BE2C (cell line): ENCODE results near the gene ARHGAP8.

ENCODE experiments used
- DNase-seq: peaks from one replicate; pipeline ENCODE4 v3.0.0-alpha.2; 2020
- H3K27me3 ChIP-seq: fragments of 250-450 bp; sonication (Bioruptor Pico); 2 replicates; pipeline ENCODE4 v1.5.1; 2020; ENCODE audit warnings: mild to moderate bottlenecking
- H3K36me3 ChIP-seq: fragments of 250-450 bp; sonication (Bioruptor Pico); 2 replicates; pipeline ENCODE4 v1.5.1; 2020; ENCODE audit warnings: mild to moderate bottlenecking
- H3K4me1 ChIP-seq: fragments of 250-450 bp; sonication (Bioruptor Pico); 2 replicates; pipeline ENCODE4 v1.5.1; 2020
- H3K4me3 ChIP-seq: 2 replicates; pipeline ENCODE4 v1.5.1; 2011; ENCODE audit warnings: low read depth, low read length
- H3K9me3 ChIP-seq: fragments of 250-450 bp; sonication (Bioruptor Pico); 2 replicates; pipeline ENCODE4 v1.5.1; 2020
- CTCF ChIP-seq: IDR thresholded peaks from 2 replicates; pipeline ENCODE4 v1.5.1; 2012; ENCODE audit warnings: mild to moderate bottlenecking, low read depth, low read length

ARHGAP8 gene

GRCh38 chr22:44802956-44803355 is 50.6 kb downstream of the ARHGAP8 start:
- H3K4me1 ChIP-seq, result no peaks in the 10 kb centered on the region
- H3K9me3 ChIP-seq, result no peaks in the 10 kb centered on the region
- H3K36me3 ChIP-seq, result no peaks in the 10 kb centered on the region
- H3K4me3 ChIP-seq, result no peak overlapping the region
- H3K27me3 ChIP-seq, result no peaks in the 10 kb centered on the region
- TF ChIP-seq CTCF, result no peak
- no peak for DNase-seq

GRCh38 chr22:44804327-44804726 is 52.0 kb downstream of the ARHGAP8 start:
- Histone ChIP-seq H3K4me1 (no peaks in the 10 kb centered on the region), H3K36me3 (no peaks in the 10 kb centered on the region), H3K9me3 (no peaks in the 10 kb centered on the region), H3K27me3 (no peaks in the 10 kb centered on the region), H3K4me3 (no peak overlapping the region)
- no peak for TF ChIP-seq CTCF
- no peak for DNase-seq

- no peaks in the 10 kb centered on the region for H3K9me3 ChIP-seq
- TF ChIP-seq CTCF, result no peak
- no peak overlapping the region for H3K4me3 ChIP-seq
- no peak for DNase-seq
- H3K27me3 ChIP-seq, result no peaks in the 10 kb centered on the region
- no peaks in the 10 kb centered on the region for H3K36me3 ChIP-seq
- no peaks in the 10 kb centered on the region for H3K4me1 ChIP-seq
These were observed 53.3 kb downstream of the ARHGAP8 start for GRCh38 chr22:44805711-44806110.

- DNase-seq, result no peak
- Histone ChIP-seq H3K36me3 (no peaks in the 10 kb centered on the region), H3K4me3 (no peak overlapping the region), H3K27me3 (no peaks in the 10 kb centered on the region), H3K9me3 (no peaks in the 10 kb centered on the region), H3K4me1 (no peaks in the 10 kb centered on the region)
- no peak for TF ChIP-seq CTCF
These were observed 54.9 kb downstream of the ARHGAP8 start for GRCh38 chr22:44807232-44807631.

GRCh38 chr22:44807915-44808690 is 55.7 kb downstream of the ARHGAP8 start:
- peak; percentile 63 for TF ChIP-seq CTCF
- Histone ChIP-seq H3K9me3 (no peaks in the 10 kb centered on the region), H3K4me1 (no peaks in the 10 kb centered on the region), H3K27me3 (no peaks in the 10 kb centered on the region), H3K36me3 (no peaks in the 10 kb centered on the region), H3K4me3 (no peak overlapping the region)
- DNase-seq, result peak; percentile 65

GRCh38 chr22:44809456-44809855 is 57.1 kb downstream of the ARHGAP8 start:
- no peaks in the 10 kb centered on the region for H3K9me3 ChIP-seq
- no peaks in the 10 kb centered on the region for H3K4me1 ChIP-seq
- H3K4me3 ChIP-seq, result no peak overlapping the region
- no peaks in the 10 kb centered on the region for H3K36me3 ChIP-seq
- no peak for TF ChIP-seq CTCF
- DNase-seq, result no peak
- H3K27me3 ChIP-seq, result no peaks in the 10 kb centered on the region
